K562 (cell line): ENCODE data around the gene CALHM1. TPM values are rescaled to one million over a fixed set of nuclear protein-coding genes. Genes with fewer than 3 reads are reported as not detected.

Experiments used
- ATAC-seq: fragments of 200-7000 bp; cut with Tn5 transposase; 3 replicates; pipeline ENCODE4 v1.9.1; 2020; ENCODE audit warnings: moderate library complexity
- BruUV-seq: library from RNA; stranded (reverse); fragments of 400-500 nt; replicated peaks from 2 replicates; lab custom pipeline; 2021; lab: Mats Ljungman, UMichigan
- CTCF ChIA-PET: fragments of 300-600 bp; formaldehyde crosslinking; extraction: SDS; loops from one replicate; lab custom pipeline; 2021; ENCODE audit warnings: low intra/inter-chr PET ratio; lab: Yijun Ruan, JAX
- POLR2A ChIA-PET: fragments of 300-600, 350-650 bp; sonication (Branson Sonifier 250); formaldehyde crosslinking; extraction: SDS; loops from one replicate; lab custom pipeline; 2021; ENCODE audit warnings: antibody characterized with exemption, inconsistent platforms; lab: Yijun Ruan, JAX
- DNase-seq, 4 experiments: peaks; one replicate each; pipeline versions ENCODE4 v3.0.0 to v3.0.0-alpha.2; 2011 to 2018; ENCODE audit warnings: low spot score in 3 of 4, mixed read lengths in 3 of 4; ENCODE audit errors: extremely low read depth in 1 of 4
- FAIRE-seq: peaks from 2 replicates; lab custom pipeline; 2011; peaks lifted over from hg19 to GRCh38; lab: Jason Lieb, UNC
- H2AFZ ChIP-seq: 2 replicates; pipeline ENCODE4 v1.6.0; 2011; ENCODE audit warnings: low read depth, low read length, control low read depth, inconsistent platforms
- H3K27ac ChIP-seq: fragments of 200-600 bp; 3 replicates; pipeline ENCODE4 v1.8.0; 2011; ENCODE audit warnings: low read depth, mild to moderate bottlenecking, control low read depth, inconsistent platforms, low read length, moderate library complexity, mixed read lengths; ENCODE audit errors: extremely low read depth
- H3K27me3 ChIP-seq, 2 experiments: fragments of 300-600 bp in 1 of 2; 2 replicates in 1 of 2; 3 replicates in 1 of 2; pipeline versions ENCODE4 v1.6.0 to v1.8.0; 2011; ENCODE audit warnings: inconsistent platforms in 2 of 2, low read length in 2 of 2, mild to moderate bottlenecking in 1 of 2, mixed read lengths in 1 of 2, moderate library complexity in 1 of 2; ENCODE audit not compliant: control insufficient read depth in 2 of 2, insufficient read depth in 2 of 2
- H3K36me3 ChIP-seq: fragments of 300-600 bp; 3 replicates; pipeline ENCODE4 v1.8.0; 2011; ENCODE audit warnings: mild to moderate bottlenecking, low read length, inconsistent platforms; ENCODE audit not compliant: control insufficient read depth, insufficient read depth
- H3K4me1 ChIP-seq, 2 experiments: fragments of 200-600 bp in 1 of 2; replicated peaks in 1 of 2; 2 replicates in 1 of 2; 3 replicates in 1 of 2; pipeline versions ENCODE4 v1.5.1 to v1.8.0; 2011; ENCODE audit warnings: inconsistent platforms in 2 of 2, low read length in 2 of 2, mild to moderate bottlenecking in 1 of 2, mixed read lengths in 1 of 2, moderate library complexity in 1 of 2; ENCODE audit not compliant: control insufficient read depth in 2 of 2, insufficient read depth in 2 of 2
- H3K4me2 ChIP-seq: 2 replicates; pipeline ENCODE4 v1.6.1; 2011; ENCODE audit warnings: low read length, control low read depth, inconsistent platforms, mixed read lengths; ENCODE audit not compliant: insufficient read depth
- H3K4me3 ChIP-seq: fragments of 200-600 bp; sonication (generic), shearing (Covaris generic); 2 replicates; pipeline ENCODE4 v1.5.1; 2016; ENCODE audit warnings: control low read depth, inconsistent platforms
- H3K79me2 ChIP-seq: fragments of 200-600 bp; 3 replicates; pipeline ENCODE4 v1.8.0; 2011; ENCODE audit warnings: low read length, inconsistent platforms; ENCODE audit not compliant: control insufficient read depth, insufficient read depth
- H3K9ac ChIP-seq, 2 experiments: 2 replicates each; pipeline versions ENCODE4 v1.6.0 to v1.6.1; 2011; ENCODE audit warnings: low read depth in 2 of 2, low read length in 2 of 2, control low read depth in 1 of 2, inconsistent platforms in 1 of 2, mild to moderate bottlenecking in 1 of 2, mixed read lengths in 1 of 2; ENCODE audit not compliant: insufficient read depth in 1 of 2
- H3K9me1 ChIP-seq: one replicate; pipeline ENCODE4 v1.6.0; 2011; ENCODE audit warnings: inconsistent platforms, mild to moderate bottlenecking, low read length, moderate library complexity; ENCODE audit not compliant: control insufficient read depth, insufficient read depth
- H3K9me3 ChIP-seq: replicated peaks from 2 replicates; pipeline ENCODE4 v1.5.1; 2011; ENCODE audit warnings: low read depth, low read length, inconsistent platforms; ENCODE audit not compliant: control insufficient read depth, insufficient read depth
- H4K20me1 ChIP-seq: replicated peaks from 2 replicates; pipeline ENCODE4 v1.6.1; 2011; ENCODE audit warnings: low read length, inconsistent platforms, mixed read lengths; ENCODE audit not compliant: control insufficient read depth, insufficient read depth
- ATF1 ChIP-seq, 2 experiments: fragments of 450-650 bp in 1 of 2; IDR thresholded peaks; 2 replicates each; pipeline ENCODE4 v1.6.1; 2016; ENCODE audit warnings: missing compliant biosample characterization in 1 of 2, missing genetic modification characterization in 1 of 2
- DNMT1 ChIP-seq: fragments of 450-650 bp; IDR thresholded peaks from 2 replicates; pipeline ENCODE4 v1.6.1; 2016; ENCODE audit warnings: antibody characterized with exemption, mild to moderate bottlenecking
- E2F4 ChIP-seq: sonication (generic); formaldehyde crosslinking; IDR thresholded peaks from 2 replicates; pipeline ENCODE4 v1.8.0; 2022; ENCODE audit warnings: mild to moderate bottlenecking, low read depth, missing genetic modification reagents
- EP300 ChIP-seq: IDR thresholded peaks from 2 replicates; pipeline ENCODE4 v1.6.1; 2012; ENCODE audit warnings: low read length, improper control_type of control experiment
- GATAD2A ChIP-seq: fragments of 450-650 bp; IDR thresholded peaks from 2 replicates; pipeline ENCODE4 v1.6.1; 2017
- ID3 ChIP-seq, 2 experiments: fragments of 250-450 bp in 1 of 2; fragments of 450-650 bp in 1 of 2; sonication (Bioruptor Pico) in 1 of 2; IDR thresholded peaks; 2 replicates each; pipeline versions ENCODE4 v1.6.1 to v1.8.0; 2016 to 2021; ENCODE audit warnings: mild to moderate bottlenecking in 2 of 2, moderate library complexity in 2 of 2, missing compliant biosample characterization in 1 of 2, missing genetic modification characterization in 1 of 2
- LARP7 ChIP-seq: fragments of 450-650 bp; IDR thresholded peaks from 2 replicates; pipeline ENCODE4 v1.6.1; 2016
- LEF1 ChIP-seq: fragments of 450-650 bp; IDR thresholded peaks from 2 replicates; pipeline ENCODE4 v1.6.1; 2016; ENCODE audit warnings: mild to moderate bottlenecking
- NCOR1 ChIP-seq: fragments of 450-650 bp; IDR thresholded peaks from 2 replicates; pipeline ENCODE4 v1.6.1; 2016; ENCODE audit warnings: mild to moderate bottlenecking, moderate library complexity
- PHB2 ChIP-seq: fragments of 450-650 bp; IDR thresholded peaks from 2 replicates; pipeline ENCODE4 v1.6.1; 2017; ENCODE audit warnings: low read depth
- ZNF184 ChIP-seq: sonication (generic); formaldehyde crosslinking; IDR thresholded peaks from 2 replicates; pipeline ENCODE4 v1.5.0; 2020; ENCODE audit warnings: missing genetic modification reagents
- ZNF253 ChIP-seq: fragments of 250-450 bp; sonication (Bioruptor Pico); conservative IDR thresholded peaks from 2 replicates; pipeline ENCODE4 v1.6.1; 2021; ENCODE audit warnings: mild to moderate bottlenecking
- WGBS: fragments of 100-300 bp; shearing (Covaris generic); methylation state at CpG from one replicate; pipeline ENCODE4 v1.1.6; 2016; ENCODE audit warnings: low coverage, mixed read lengths; ENCODE audit not compliant: insufficient coverage; ENCODE audit errors: missing lambda C conversion rate; 5-methylcytosine and 5-hydroxymethylcytosine counted together
- in situ Hi-C: fragments of 300-500 bp; cut with MboI; formaldehyde crosslinking; loops from 4 replicates; pipeline ENCODE4 v1.15.0; 2018; ENCODE audit warnings: inconsistent platforms, mixed read lengths
- intact Hi-C: fragments of 100-400 bp; cut with micrococcal nuclease; formaldehyde crosslinking; loops from 2 replicates; pipeline ENCODE4 v1.14.2; 2022
- polyA plus RNA-seq, 8 experiments: library from polyadenylated mRNA; depleted of rRNA in 4 of 8; stranded (reverse) in 5 of 8; unstranded in 3 of 8; fragments of >200 nt; fragmentation: Nextera tagmentation in 2 of 8; fragmentation: Illumina TruSeq in 1 of 8; extraction: Ambion mirVana in 2 of 8; extraction: Trizol in 1 of 8; gene quantifications; 2 replicates each; pipeline versions ENCODE4 v1.2.1 to v1.2.3, GENCODE V29; 2011 to 2014; ENCODE audit warnings: inconsistent platforms in 1 of 8, missing spikeins in 1 of 8
- total RNA-seq, 7 experiments: library from RNA; depleted of rRNA in 6 of 7; stranded (reverse); fragments of >200 nt in 6 of 7; fragmentation: Illumina TruSeq in 2 of 7; extraction: Trizol in 2 of 7; gene quantifications; 2 replicates each; pipeline versions ENCODE4 v1.2.1 to v1.2.3, GENCODE V29; 2011 to 2021; ENCODE audit warnings: low replicate concordance in 1 of 7

Gene CALHM1
- total and polyA plus RNA-seq, 9 of the 15 experiments (the other 6 are each of a cell fraction or from before 2014, with no cell fraction given), result 0.03 TPM; not detected in 8

- intact Hi-C loops, result no loop called here
- in situ Hi-C loops, result no loop called here
- Histone ChIP-seq H3K36me3 (no peaks in the 10 kb centered on the region), H3K27me3 (peaks cover 0 to 16% of the 10 kb centered on the region in 2 experiments; a peak in 3 of 5 replicates), H3K9me3 (no peaks in the 10 kb centered on the region), H3K9me1 (no peaks in the 10 kb centered on the region), H4K20me1 (no peaks in the 10 kb centered on the region; the same call in 1 of the 2 replicates), H3K4me1 (peaks cover 0 to 10% of the 10 kb centered on the region in 2 experiments; a peak in 2 of 5 replicates), H2AFZ (no peak overlapping the region), H3K27ac (no peak overlapping the region), H3K4me2 (no peak overlapping the region), H3K4me3 (no peak overlapping the region), H3K79me2 (no peaks in the 10 kb centered on the region), H3K9ac (no peak overlapping the region)
- no TSS peak for BruUV-seq
- TF ChIP-seq DNMT1 (no peak), ZNF253 (CRISPR knock-in tag) (no peak), LARP7 (no peak), GATAD2A (no peak), PHB2 (no peak), ATF1 (CRISPR knock-in tag; IDR thresholded peaks at IDR 0.05) (no peak), ATF1 (tag; IDR thresholded peaks at IDR 0.05) (no peak), ZNF184 (CRISPR knock-in tag) (no peak), EP300 (no peak), NCOR1 (no peak), LEF1 (no peak), E2F4 (CRISPR knock-in tag) (no peak), ID3 (CRISPR knock-in tag; IDR thresholded peaks at IDR 0.05) (no peak), ID3 (tag; IDR thresholded peaks at IDR 0.05) (no peak)
- no peak for DNase-seq
- no peak for ATAC-seq
- ChIA-PET POLR2A (interaction anchor here (0.7 kb wide), 1 partner anchor 218 kb away, joined by 3 read pairs; no protein-coding TSS in a partner anchor), CTCF (no interaction called here)
- no peak for FAIRE-seq
- WGBS, result 29% methylated on average over 4 of the region's 7 CpGs
Measured at GRCh38 chr10:103467406-103467805, 8.7 kb upstream of the CALHM1 start.
